ENCODE measurements around the gene PRPF40A.

DNA sequence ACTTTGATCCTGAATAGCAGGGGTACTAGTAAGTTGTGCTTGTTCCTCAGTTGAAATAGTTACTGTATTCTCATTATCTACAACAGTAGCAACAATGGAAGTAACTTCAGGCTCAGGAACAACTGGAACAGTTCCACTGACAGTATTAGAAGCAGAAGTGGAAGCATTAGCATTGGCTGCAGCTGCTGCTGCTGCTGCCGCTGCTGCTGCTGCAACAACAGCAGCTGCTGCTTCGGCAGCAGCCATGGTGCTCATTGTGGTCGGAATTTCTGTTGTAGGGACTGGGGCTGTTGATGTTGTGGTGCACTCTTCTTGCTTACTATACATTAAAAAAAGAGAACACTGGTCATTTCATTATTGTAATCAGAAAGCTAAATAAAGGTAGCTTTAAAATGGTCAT, 40.8 kb downstream of the PRPF40A start:
- TF ChIP-seq ZNF121 (CRISPR knock-in tag; IDR thresholded peaks at IDR 0.05) (no peak), FOXA3 (CRISPR knock-in tag; IDR thresholded peaks at IDR 0.05) (no peak)
- TF ChIP-seq, protein P1, sequence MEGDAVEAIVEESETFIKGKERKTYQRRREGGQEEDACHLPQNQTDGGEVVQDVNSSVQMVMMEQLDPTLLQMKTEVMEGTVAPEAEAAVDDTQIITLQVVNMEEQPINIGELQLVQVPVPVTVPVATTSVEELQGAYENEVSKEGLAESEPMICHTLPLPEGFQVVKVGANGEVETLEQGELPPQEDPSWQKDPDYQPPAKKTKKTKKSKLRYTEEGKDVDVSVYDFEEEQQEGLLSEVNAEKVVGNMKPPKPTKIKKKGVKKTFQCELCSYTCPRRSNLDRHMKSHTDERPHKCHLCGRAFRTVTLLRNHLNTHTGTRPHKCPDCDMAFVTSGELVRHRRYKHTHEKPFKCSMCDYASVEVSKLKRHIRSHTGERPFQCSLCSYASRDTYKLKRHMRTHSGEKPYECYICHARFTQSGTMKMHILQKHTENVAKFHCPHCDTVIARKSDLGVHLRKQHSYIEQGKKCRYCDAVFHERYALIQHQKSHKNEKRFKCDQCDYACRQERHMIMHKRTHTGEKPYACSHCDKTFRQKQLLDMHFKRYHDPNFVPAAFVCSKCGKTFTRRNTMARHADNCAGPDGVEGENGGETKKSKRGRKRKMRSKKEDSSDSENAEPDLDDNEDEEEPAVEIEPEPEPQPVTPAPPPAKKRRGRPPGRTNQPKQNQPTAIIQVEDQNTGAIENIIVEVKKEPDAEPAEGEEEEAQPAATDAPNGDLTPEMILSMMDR (CRISPR knock-in tag; IDR thresholded peaks at IDR 0.05): no peak
- TF ChIP-seq, protein P2, sequence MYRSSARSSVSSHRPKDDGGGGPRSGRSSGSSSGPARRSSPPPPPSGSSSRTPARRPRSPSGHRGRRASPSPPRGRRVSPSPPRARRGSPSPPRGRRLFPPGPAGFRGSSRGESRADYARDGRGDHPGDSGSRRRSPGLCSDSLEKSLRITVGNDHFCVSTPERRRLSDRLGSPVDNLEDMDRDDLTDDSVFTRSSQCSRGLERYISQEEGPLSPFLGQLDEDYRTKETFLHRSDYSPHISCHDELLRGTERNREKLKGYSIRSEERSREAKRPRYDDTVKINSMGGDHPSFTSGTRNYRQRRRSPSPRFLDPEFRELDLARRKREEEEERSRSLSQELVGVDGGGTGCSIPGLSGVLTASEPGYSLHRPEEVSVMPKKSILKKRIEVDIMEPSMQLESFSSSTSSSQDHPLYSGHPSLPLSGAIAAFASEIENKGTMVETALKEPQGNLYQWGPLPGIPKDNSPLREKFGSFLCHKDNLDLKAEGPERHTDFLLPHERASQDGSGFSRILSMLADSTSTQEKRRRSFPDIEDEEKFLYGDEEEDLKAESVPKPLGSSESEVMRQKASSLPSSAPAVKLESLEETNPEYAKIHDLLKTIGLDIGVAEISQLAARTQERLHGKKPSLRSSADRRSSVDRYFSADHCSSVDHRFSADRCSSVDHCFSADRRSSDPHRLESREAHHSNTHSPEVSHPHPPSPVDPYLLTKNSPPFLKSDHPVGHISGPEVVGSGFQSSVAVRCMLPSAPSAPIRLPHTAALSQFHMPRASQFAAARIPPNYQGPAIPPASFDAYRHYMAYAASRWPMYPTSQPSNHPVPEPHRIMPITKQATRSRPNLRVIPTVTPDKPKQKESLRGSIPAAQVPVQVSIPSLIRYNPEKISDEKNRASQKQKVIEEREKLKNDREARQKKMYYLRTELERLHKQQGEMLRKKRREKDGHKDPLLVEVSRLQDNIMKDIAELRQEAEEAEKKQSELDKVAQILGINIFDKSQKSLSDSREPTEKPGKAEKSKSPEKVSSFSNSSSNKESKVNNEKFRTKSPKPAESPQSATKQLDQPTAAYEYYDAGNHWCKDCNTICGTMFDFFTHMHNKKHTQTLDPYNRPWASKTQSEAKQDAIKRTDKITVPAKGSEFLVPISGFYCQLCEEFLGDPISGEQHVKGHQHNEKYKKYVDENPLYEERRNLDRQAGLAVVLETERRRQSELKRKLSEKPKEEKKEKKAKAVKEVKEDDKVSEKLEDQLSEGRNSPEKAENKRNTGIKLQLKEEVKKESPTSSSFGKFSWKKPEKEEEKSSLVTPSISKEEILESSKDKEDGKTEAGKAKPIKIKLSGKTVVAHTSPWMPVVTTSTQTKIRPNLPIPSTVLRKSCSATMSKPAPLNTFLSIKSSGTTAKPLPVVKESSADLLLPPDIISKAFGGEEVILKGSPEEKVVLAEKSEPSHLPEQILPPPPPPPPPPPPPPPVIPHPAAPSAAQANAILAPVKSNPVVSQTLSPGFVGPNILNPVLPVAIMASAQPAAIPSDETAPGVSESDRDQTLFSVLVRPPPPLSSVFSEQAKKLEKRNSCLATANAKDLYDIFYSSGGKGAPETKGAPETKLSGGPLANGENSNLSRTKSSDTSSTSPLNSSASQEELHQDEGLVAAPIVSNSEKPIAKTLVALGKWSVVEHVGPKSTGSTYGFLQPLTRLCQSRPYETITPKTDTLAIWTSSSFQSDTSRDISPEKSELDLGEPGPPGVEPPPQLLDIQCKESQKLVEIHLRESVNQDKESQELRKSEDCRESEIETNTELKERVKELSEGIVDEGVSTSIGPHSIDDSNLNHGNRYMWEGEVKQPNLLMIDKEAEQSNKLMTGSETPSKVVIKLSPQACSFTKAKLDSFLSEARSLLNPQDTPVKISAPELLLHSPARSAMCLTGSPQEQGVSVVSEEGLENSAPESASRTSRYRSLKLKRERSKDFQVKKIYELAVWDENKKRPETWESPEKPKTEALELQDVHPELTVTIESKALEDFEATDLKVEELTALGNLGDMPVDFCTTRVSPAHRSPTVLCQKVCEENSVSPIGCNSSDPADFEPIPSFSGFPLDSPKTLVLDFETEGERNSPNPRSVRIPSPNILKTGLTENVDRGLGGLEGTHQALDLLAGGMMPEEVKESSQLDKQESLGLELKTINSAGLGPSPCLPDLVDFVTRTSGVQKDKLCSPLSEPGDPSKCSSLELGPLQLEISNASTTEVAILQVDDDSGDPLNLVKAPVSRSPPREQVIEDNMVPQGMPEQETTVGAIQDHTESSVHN (CRISPR knock-in tag; IDR thresholded peaks at IDR 0.05): no peak
- TF ChIP-seq, protein P3, sequence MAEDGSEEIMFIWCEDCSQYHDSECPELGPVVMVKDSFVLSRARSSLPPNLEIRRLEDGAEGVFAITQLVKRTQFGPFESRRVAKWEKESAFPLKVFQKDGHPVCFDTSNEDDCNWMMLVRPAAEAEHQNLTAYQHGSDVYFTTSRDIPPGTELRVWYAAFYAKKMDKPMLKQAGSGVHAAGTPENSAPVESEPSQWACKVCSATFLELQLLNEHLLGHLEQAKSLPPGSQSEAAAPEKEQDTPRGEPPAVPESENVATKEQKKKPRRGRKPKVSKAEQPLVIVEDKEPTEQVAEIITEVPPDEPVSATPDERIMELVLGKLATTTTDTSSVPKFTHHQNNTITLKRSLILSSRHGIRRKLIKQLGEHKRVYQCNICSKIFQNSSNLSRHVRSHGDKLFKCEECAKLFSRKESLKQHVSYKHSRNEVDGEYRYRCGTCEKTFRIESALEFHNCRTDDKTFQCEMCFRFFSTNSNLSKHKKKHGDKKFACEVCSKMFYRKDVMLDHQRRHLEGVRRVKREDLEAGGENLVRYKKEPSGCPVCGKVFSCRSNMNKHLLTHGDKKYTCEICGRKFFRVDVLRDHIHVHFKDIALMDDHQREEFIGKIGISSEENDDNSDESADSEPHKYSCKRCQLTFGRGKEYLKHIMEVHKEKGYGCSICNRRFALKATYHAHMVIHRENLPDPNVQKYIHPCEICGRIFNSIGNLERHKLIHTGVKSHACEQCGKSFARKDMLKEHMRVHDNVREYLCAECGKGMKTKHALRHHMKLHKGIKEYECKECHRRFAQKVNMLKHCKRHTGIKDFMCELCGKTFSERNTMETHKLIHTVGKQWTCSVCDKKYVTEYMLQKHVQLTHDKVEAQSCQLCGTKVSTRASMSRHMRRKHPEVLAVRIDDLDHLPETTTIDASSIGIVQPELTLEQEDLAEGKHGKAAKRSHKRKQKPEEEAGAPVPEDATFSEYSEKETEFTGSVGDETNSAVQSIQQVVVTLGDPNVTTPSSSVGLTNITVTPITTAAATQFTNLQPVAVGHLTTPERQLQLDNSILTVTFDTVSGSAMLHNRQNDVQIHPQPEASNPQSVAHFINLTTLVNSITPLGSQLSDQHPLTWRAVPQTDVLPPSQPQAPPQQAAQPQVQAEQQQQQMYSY (CRISPR knock-in tag; IDR thresholded peaks at IDR 0.05): no peak

Data from HepG2 (cell line).